Keratinocyte (primary cell): Measurements from ENCODE around the gene CD34. TPM values are rescaled to one million over a fixed set of nuclear protein-coding genes. Genes with fewer than 3 reads are reported as not detected.

Experiments used
- DNase-seq: peaks from one replicate; pipeline ENCODE4 v3.0.0-alpha.2; 2011; ENCODE audit warnings: low read depth, missing footprints, low spot score
- FAIRE-seq: peaks from 2 replicates; lab custom pipeline; 2011; peaks lifted over from hg19 to GRCh38; lab: Jason Lieb, UNC
- H2AFZ ChIP-seq: 2 replicates; pipeline ENCODE4 v1.6.0; 2012; ENCODE audit warnings: low read length, control low read depth, inconsistent platforms; ENCODE audit not compliant: control insufficient read depth
- H3K27ac ChIP-seq: 2 replicates; pipeline ENCODE4 v1.5.1; 2011; ENCODE audit warnings: low read length; ENCODE audit not compliant: control insufficient read depth, insufficient read depth
- H3K27me3 ChIP-seq: 3 replicates; pipeline ENCODE4 v1.6.0; 2011; ENCODE audit warnings: low read length; ENCODE audit not compliant: control insufficient read depth, insufficient read depth; ENCODE audit errors: extremely low read depth
- H3K36me3 ChIP-seq, 2 experiments: 2 replicates in 1 of 2; 3 replicates in 1 of 2; pipeline ENCODE4 v1.5.1; 2011; ENCODE audit warnings: low read length in 2 of 2, mild to moderate bottlenecking in 1 of 2; ENCODE audit not compliant: control insufficient read depth in 2 of 2, insufficient read depth in 2 of 2; ENCODE audit errors: extremely low read depth in 1 of 2
- H3K4me1 ChIP-seq: 3 replicates; pipeline ENCODE4 v1.5.1; 2011; ENCODE audit warnings: low read length; ENCODE audit not compliant: control insufficient read depth, insufficient read depth; ENCODE audit errors: extremely low read depth
- H3K4me2 ChIP-seq: 3 replicates; pipeline ENCODE4 v1.6.0; 2011; ENCODE audit warnings: low read depth, low read length; ENCODE audit not compliant: control insufficient read depth, insufficient read depth; ENCODE audit errors: extremely low read depth
- H3K4me3 ChIP-seq, 3 experiments: fragments of 200-600 bp in 1 of 3; sonication (generic) in 1 of 3; 2 replicates in 2 of 3; 3 replicates in 1 of 3; pipeline ENCODE4 v1.5.1; 2011 to 2016; ENCODE audit warnings: low read length in 3 of 3, mild to moderate bottlenecking in 3 of 3, control low read depth in 2 of 3, inconsistent platforms in 1 of 3, low read depth in 1 of 3, mixed read lengths in 1 of 3, mixed run types in 1 of 3, moderate library complexity in 1 of 3; ENCODE audit not compliant: control insufficient read depth in 2 of 3, insufficient read depth in 2 of 3; ENCODE audit errors: extremely low read depth in 1 of 3
- H3K79me2 ChIP-seq: 2 replicates; pipeline ENCODE4 v1.6.0; 2012; ENCODE audit warnings: low read length; ENCODE audit not compliant: control insufficient read depth, insufficient read depth
- H3K9ac ChIP-seq: 3 replicates; pipeline ENCODE4 v1.6.0; 2011; ENCODE audit warnings: low read length; ENCODE audit not compliant: control insufficient read depth, insufficient read depth; ENCODE audit errors: extremely low read depth
- H3K9me1 ChIP-seq: 3 replicates; pipeline ENCODE4 v1.6.0; 2011; ENCODE audit warnings: low read length; ENCODE audit not compliant: control insufficient read depth, insufficient read depth; ENCODE audit errors: extremely low read depth
- H3K9me3 ChIP-seq: 2 replicates; pipeline ENCODE4 v1.5.1; 2012; ENCODE audit warnings: low read depth, low read length; ENCODE audit not compliant: control insufficient read depth
- H4K20me1 ChIP-seq: 3 replicates; pipeline ENCODE4 v1.6.0; 2011; ENCODE audit warnings: low read length; ENCODE audit not compliant: control insufficient read depth, insufficient read depth; ENCODE audit errors: extremely low read depth
- EZH2 ChIP-seq: IDR thresholded peaks from one replicate; pipeline ENCODE4 v1.6.1; 2012; ENCODE audit warnings: inconsistent platforms, mild to moderate bottlenecking, low read length, moderate library complexity
- dilution Hi-C: fragments of 300-500 bp; cut with MboI; formaldehyde crosslinking; loops from one replicate; pipeline ENCODE4 v1.7.0; 2020; ENCODE audit warnings: low sequenced_read_pairs; ENCODE audit not compliant: extremely low pct_ligation_motif_present
- polyA plus RNA-seq, 5 experiments: library from polyadenylated mRNA; depleted of rRNA in 3 of 5; stranded (reverse) in 3 of 5; stranded (forward) in 1 of 5; unstranded in 1 of 5; fragments of >200 nt; gene quantifications; 1 replicate in 1 of 5; 2 replicates in 3 of 5; 3 replicates in 1 of 5; pipeline versions ENCODE4 v1.2.1 to v1.2.3, GENCODE V29; 2011 to 2012; ENCODE audit warnings: missing spikeins in 2 of 5, low read depth in 1 of 5, low replicate concordance in 1 of 5
- TF ChIP-seq, protein P1 (sequence below), 3 experiments: IDR thresholded peaks in 1 of 3; conservative IDR thresholded peaks in 1 of 3; optimal IDR thresholded peaks in 1 of 3; 2 replicates in 2 of 3; 3 replicates in 1 of 3; pipeline versions ENCODE3 to v1.5.1; 2011; ENCODE audit warnings: low read length in 3 of 3, mild to moderate bottlenecking in 3 of 3, moderate library complexity in 2 of 3, control low read depth in 1 of 3, inconsistent platforms in 1 of 3; ENCODE audit not compliant: insufficient read depth in 2 of 3; ENCODE audit errors: extremely low read depth in 1 of 3

CD34 gene
- polyA plus RNA-seq, 1 donor (not counting 4 experiments of a cell fraction or from before 2014, with no cell fraction given): 0.03 TPM

DNA sequence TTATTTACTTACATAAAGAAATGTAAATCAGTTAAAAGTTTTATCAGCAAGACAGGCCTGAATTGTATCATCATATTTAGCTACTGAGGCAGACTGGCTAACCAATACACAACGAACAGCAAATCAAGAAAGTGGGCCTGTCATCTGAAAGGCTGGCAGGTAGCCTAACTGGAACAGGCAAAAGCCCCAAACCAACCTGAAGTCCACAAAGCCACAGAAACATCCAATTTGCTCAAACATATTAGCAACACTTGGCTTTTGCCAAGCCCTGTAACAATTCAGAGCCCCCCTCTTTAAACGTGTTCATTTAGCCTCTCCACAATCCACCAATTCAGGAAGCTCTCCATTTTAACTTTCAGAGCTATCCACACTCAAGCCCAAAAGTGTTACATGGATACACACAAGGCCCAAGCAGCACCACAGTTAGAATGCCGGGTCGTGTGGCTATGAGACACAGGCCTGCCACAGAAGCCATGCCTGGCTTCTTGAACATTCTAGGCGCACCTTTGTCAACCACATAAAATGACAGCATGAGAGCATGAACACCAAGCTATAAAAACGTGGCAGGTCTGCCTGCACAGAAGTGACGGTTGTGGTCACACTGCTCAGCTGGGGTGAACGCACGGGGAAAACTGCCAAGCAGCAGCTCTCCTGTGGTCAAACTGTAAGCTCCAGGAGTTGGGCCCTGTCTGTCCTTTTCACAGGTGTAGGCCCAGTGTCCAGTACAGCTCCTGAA lies 49.3 kb downstream of the CD34 start:
- no peak for FAIRE-seq
- Histone ChIP-seq H3K27me3 (no peaks in the 10 kb centered on the region), H3K27ac (no peak overlapping the region), H3K9ac (no peak overlapping the region), H4K20me1 (peaks cover 2% of the 10 kb centered on the region), H3K9me3 (no peaks in the 10 kb centered on the region), H3K4me3 (no peak overlapping the region), H3K36me3 (peaks cover 12 to 53% of the 10 kb centered on the region in 2 experiments), H3K9me1 (peaks cover 7% of the 10 kb centered on the region), H2AFZ (no peak overlapping the region), H3K79me2 (peaks cover 84% of the 10 kb centered on the region), H3K4me2 (no peak overlapping the region), H3K4me1 (peaks cover 25% of the 10 kb centered on the region)
- dilution Hi-C loops: no loop called here
- no peak for DNase-seq
- TF ChIP-seq EZH2: no peak
- TF ChIP-seq, protein P1, sequence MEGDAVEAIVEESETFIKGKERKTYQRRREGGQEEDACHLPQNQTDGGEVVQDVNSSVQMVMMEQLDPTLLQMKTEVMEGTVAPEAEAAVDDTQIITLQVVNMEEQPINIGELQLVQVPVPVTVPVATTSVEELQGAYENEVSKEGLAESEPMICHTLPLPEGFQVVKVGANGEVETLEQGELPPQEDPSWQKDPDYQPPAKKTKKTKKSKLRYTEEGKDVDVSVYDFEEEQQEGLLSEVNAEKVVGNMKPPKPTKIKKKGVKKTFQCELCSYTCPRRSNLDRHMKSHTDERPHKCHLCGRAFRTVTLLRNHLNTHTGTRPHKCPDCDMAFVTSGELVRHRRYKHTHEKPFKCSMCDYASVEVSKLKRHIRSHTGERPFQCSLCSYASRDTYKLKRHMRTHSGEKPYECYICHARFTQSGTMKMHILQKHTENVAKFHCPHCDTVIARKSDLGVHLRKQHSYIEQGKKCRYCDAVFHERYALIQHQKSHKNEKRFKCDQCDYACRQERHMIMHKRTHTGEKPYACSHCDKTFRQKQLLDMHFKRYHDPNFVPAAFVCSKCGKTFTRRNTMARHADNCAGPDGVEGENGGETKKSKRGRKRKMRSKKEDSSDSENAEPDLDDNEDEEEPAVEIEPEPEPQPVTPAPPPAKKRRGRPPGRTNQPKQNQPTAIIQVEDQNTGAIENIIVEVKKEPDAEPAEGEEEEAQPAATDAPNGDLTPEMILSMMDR (optimal IDR thresholded peaks at IDR 0.05 in 1 of 3, IDR thresholded peaks at IDR 0.05 in 1 of 3, conservative IDR thresholded peaks at IDR 0.05 in 1 of 3; ENCODE audit: extremely low read depth in 1 of 3, insufficient read depth in 2 of 3, low read length in 3 of 3): no peak

DNA sequence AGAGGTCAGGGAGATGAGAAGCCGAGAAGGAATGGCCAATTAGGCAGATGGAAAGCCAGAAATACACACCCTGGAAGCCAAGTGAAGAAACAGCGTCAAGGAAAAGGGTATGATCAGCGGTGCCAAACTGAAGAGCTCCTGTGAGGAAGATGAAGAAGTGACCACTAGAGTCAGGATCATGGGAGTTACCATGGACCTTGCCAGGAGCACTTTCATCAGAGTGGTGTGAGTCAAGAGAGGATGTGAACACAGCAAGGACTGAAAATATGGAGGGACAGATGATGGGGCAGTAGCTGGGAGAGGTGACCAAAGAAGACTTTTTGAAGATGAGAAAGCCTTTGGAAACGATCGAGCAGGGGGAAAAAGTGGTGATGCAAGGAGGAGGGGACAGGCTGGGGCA lies 50.4 kb downstream of the CD34 start:
- no peak for DNase-seq
- Histone ChIP-seq H2AFZ (no peak overlapping the region), H3K36me3 (peaks cover 12 to 46% of the 10 kb centered on the region in 2 experiments), H4K20me1 (peaks cover 2% of the 10 kb centered on the region), H3K27ac (no peak overlapping the region), H3K9me3 (no peaks in the 10 kb centered on the region), H3K9me1 (peaks cover 2% of the 10 kb centered on the region), H3K27me3 (no peaks in the 10 kb centered on the region), H3K4me2 (no peak overlapping the region), H3K4me1 (peaks cover 18% of the 10 kb centered on the region), H3K9ac (no peak overlapping the region), H3K4me3 (no peak overlapping the region), H3K79me2 (peaks cover 88% of the 10 kb centered on the region)
- TF ChIP-seq, protein P1 (optimal IDR thresholded peaks at IDR 0.05 in 1 of 3, IDR thresholded peaks at IDR 0.05 in 1 of 3, conservative IDR thresholded peaks at IDR 0.05 in 1 of 3; ENCODE audit: extremely low read depth in 1 of 3, insufficient read depth in 2 of 3, low read length in 3 of 3): no peak
- no peak for TF ChIP-seq EZH2
- FAIRE-seq: no peak
- dilution Hi-C loops: no loop called here
